ENCODE results near the gene SFXN3. TPM values are rescaled to one million over a fixed set of nuclear protein-coding genes. Genes with fewer than 3 reads are reported as not detected.

SFXN3 gene
- total and polyA plus RNA-seq, 2 donors from 2014 or later = 23.3 to 51.6 TPM

DNA sequence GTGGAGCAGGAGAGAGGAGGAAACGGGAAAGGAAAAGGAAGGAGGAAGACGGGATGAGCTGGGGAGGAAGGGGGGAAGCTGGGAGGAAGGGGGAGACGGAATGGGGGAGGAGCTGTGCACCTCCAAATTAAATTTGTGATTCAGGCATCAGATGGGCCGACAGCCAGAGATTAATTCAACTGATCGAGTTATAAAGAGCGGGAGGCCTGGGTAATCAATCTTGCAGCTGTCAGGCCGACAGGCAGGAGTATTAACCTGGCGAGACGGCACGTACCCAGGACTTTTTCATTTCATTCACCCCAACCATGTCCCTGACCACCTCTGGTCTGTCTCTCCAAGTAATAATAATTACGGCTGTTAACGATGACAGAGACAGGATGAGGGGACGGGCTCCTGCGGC lies 56.9 kb downstream of the SFXN3 start:
- Histone ChIP-seq H3K9ac (ENCODE audit: low read length in 3 of 3) (no peak overlapping the region), H3K27ac (ENCODE audit: low read depth in 2 of 2, low read length in 2 of 2) (no peak overlapping the region), H3K36me3 (ENCODE audit: control insufficient read depth in 2 of 3, insufficient read depth in 3 of 3, low read length in 3 of 3) (no peaks in the 10 kb centered on the region), H3K9me3 (ENCODE audit: control insufficient read depth in 2 of 3, insufficient read depth in 1 of 3, low read length in 3 of 3) (no peaks in the 10 kb centered on the region), H3K27me3 (ENCODE audit: control insufficient read depth, insufficient read depth, low read length) (peaks cover 10% of the 10 kb centered on the region), H3K4me1 (ENCODE audit: control insufficient read depth in 2 of 3, insufficient read depth in 2 of 3, low read depth in 1 of 3, low read length in 3 of 3) (no peaks in the 10 kb centered on the region), H3K4me3 (ENCODE audit: low read length in 3 of 3) (no peak overlapping the region)
- no peak for DNase-seq
- intact Hi-C loops (cut with DNase I) = no loop called here
- no peak for TF ChIP-seq CTCF (IDR thresholded peaks at IDR 0.05; ENCODE audit: borderline replicate concordance, extremely low read depth, insufficient read depth)
- no peak for FAIRE-seq

DNA sequence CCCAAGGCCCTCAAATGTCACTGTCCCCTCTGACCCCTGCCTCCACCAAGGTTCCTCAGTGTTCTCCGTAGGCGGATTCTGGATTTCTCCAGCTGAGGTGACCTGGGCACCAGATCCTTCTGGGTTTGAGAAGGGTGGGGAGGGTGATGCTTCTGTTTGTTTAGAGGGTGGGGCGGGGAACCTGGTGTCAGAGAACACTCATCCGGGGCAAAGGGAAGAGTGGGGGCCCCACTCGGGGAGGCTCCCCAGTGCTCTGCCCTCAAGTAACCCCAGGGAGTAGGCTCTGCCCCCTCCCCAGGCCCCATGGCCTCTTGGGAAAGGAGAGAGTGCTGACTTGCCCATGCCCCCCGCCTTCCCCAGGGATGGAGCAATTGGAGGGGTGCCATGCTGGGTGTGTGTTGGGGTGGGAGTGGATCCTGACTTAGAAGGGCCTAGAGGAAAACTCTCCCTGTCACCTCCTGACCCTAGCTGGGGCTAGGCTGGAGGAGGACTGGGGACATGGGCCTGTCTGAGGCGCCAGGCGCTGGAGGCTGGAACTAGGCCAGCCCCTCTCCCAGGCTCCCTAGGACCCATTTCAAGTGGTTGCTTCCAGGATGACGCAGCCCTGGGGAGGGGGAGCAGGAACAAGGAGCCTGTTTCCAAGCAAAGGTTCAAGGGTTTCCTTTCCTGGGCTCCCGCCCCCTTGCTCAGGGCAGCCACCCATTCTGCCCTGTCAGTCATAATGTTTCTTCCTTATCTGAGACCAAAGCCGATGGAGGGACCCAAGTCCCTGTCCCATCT lies 58.7 kb downstream of the SFXN3 start:
- TF ChIP-seq CTCF (IDR thresholded peaks at IDR 0.05; ENCODE audit: borderline replicate concordance, extremely low read depth, insufficient read depth) = no peak
- Histone ChIP-seq H3K9me3 (ENCODE audit: control insufficient read depth in 2 of 3, insufficient read depth in 1 of 3, low read length in 3 of 3) (no peaks in the 10 kb centered on the region), H3K4me3 (ENCODE audit: low read length in 3 of 3) (no peak overlapping the region), H3K27ac (ENCODE audit: low read depth in 2 of 2, low read length in 2 of 2) (no peak overlapping the region), H3K9ac (ENCODE audit: low read length in 3 of 3) (no peak overlapping the region), H3K27me3 (ENCODE audit: control insufficient read depth, insufficient read depth, low read length) (peaks cover 10% of the 10 kb centered on the region), H3K36me3 (ENCODE audit: control insufficient read depth in 2 of 3, insufficient read depth in 3 of 3, low read length in 3 of 3) (no peaks in the 10 kb centered on the region), H3K4me1 (ENCODE audit: control insufficient read depth in 2 of 3, insufficient read depth in 2 of 3, low read depth in 1 of 3, low read length in 3 of 3) (no peaks in the 10 kb centered on the region)
- FAIRE-seq = no peak
- intact Hi-C loops (cut with DNase I) = no loop called here
- no peak for DNase-seq

DNA sequence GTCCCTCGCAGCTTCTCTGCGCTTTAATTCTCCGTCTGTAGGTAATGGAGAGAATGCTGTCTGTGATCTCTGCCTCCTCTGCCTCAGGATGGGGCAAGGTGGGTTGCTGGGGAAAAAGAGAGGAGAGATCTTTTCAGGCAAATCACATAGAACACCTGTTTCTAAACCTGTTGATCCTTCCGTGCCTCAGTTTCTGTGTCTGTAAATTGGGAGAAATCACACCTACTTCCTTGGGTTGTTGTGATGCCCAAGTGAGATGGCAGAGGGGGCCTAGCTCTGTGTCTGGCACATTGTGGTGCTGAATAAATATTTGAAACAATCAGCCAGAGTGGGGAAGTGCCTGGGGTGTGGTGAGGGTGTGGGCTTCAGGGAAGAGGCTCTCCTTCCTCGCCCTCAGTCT lies 59.6 kb downstream of the SFXN3 start:
- no peak for TF ChIP-seq CTCF (IDR thresholded peaks at IDR 0.05; ENCODE audit: borderline replicate concordance, extremely low read depth, insufficient read depth)
- Histone ChIP-seq H3K36me3 (ENCODE audit: control insufficient read depth in 2 of 3, insufficient read depth in 3 of 3, low read length in 3 of 3) (no peaks in the 10 kb centered on the region), H3K4me1 (ENCODE audit: control insufficient read depth in 2 of 3, insufficient read depth in 2 of 3, low read depth in 1 of 3, low read length in 3 of 3) (no peaks in the 10 kb centered on the region), H3K4me3 (ENCODE audit: low read length in 3 of 3) (no peak overlapping the region), H3K27me3 (ENCODE audit: control insufficient read depth, insufficient read depth, low read length) (peaks cover 7% of the 10 kb centered on the region), H3K9ac (ENCODE audit: low read length in 3 of 3) (no peak overlapping the region), H3K9me3 (ENCODE audit: control insufficient read depth in 2 of 3, insufficient read depth in 1 of 3, low read length in 3 of 3) (no peaks in the 10 kb centered on the region), H3K27ac (ENCODE audit: low read depth in 2 of 2, low read length in 2 of 2) (no peak overlapping the region)
- DNase-seq = no peak
- intact Hi-C loops (cut with DNase I) = no loop called here
- no peak for FAIRE-seq

Other genes starting within 250 kb of the SFXN3 start
- gene SLF2, start 118.3 kb upstream of the SFXN3 start, total RNA-seq = 29.6 TPM
- gene SLF2, start 118.3 kb upstream of the SFXN3 start, polyA plus RNA-seq (ENCODE audit: insufficient read depth, low read depth, low replicate concordance) = 6.7 TPM
- gene SEMA4G, start 61.7 kb upstream of the SFXN3 start, total RNA-seq = 6.1 TPM
- 23.5 TPM for gene SEMA4G, start 61.7 kb upstream of the SFXN3 start, polyA plus RNA-seq (ENCODE audit: insufficient read depth, low read depth, low replicate concordance)
- gene MRPL43, start 43.7 kb upstream of the SFXN3 start, total RNA-seq = 81.5 TPM
- gene MRPL43, start 43.7 kb upstream of the SFXN3 start, polyA plus RNA-seq (ENCODE audit: insufficient read depth, low read depth, low replicate concordance) = 157 TPM
- gene TWNK, start 43.7 kb upstream of the SFXN3 start, total RNA-seq = 8.9 TPM
- gene TWNK, start 43.7 kb upstream of the SFXN3 start, polyA plus RNA-seq (ENCODE audit: insufficient read depth, low read depth, low replicate concordance) = 3.8 TPM
- gene LZTS2, start 31.4 kb upstream of the SFXN3 start, total RNA-seq = 54.7 TPM
- 47.3 TPM for gene LZTS2, start 31.4 kb upstream of the SFXN3 start, polyA plus RNA-seq (ENCODE audit: insufficient read depth, low read depth, low replicate concordance)
- gene PDZD7, start 105 bp upstream of the SFXN3 start, total RNA-seq = 1.6 TPM
- gene PDZD7, start 105 bp upstream of the SFXN3 start, polyA plus RNA-seq (ENCODE audit: insufficient read depth, low read depth, low replicate concordance) = 1.9 TPM
- 9.8 TPM for gene KAZALD1, start 30.8 kb downstream of the SFXN3 start, total RNA-seq
- gene KAZALD1, start 30.8 kb downstream of the SFXN3 start, polyA plus RNA-seq (ENCODE audit: insufficient read depth, low read depth, low replicate concordance) = 9.7 TPM
- gene TLX1, start 100.1 kb downstream of the SFXN3 start, total RNA-seq = not detected
- not detected for gene TLX1, start 100.1 kb downstream of the SFXN3 start, polyA plus RNA-seq (ENCODE audit: insufficient read depth, low read depth, low replicate concordance)
- gene LBX1, start 198.2 kb downstream of the SFXN3 start, total RNA-seq = not detected
- gene LBX1, start 198.2 kb downstream of the SFXN3 start, polyA plus RNA-seq (ENCODE audit: insufficient read depth, low read depth, low replicate concordance) = not detected

Data from kidney (tissue), 14 donors.